Right lobe of liver (tissue), 4 donors: ENCODE results near the gene TMEM121.

Experiments
- CTCF ChIP-seq, 4 donors: fragments of 200-600 bp in 3 of 4; fragments of 450-650 bp in 1 of 4; IDR thresholded peaks; one replicate each; pipeline versions ENCODE4 v1.5.1 to v1.8.0; 2016 to 2022; ENCODE audit warnings: antibody characterized with exemption in 4 of 4, mild to moderate bottlenecking in 2 of 4
- POLR2A ChIP-seq: fragments of 450-650 bp; IDR thresholded peaks from one replicate; pipeline ENCODE4 v1.6.1; 2017; ENCODE audit warnings: antibody characterized with exemption, mild to moderate bottlenecking
- donor health status: DM: no; HTN: no; CAD: no.
- donor health status: DM: no; HTN: no; CAD: no.
- donor health status: DM: no; HTN: yes; CAD: no.

- TF ChIP-seq CTCF (IDR thresholded peaks at IDR 0.05) = no peak
- TF ChIP-seq POLR2A = no peak
These were observed 37.0 kb downstream of the TMEM121 start for GRCh38 chr14:105563347-105563737.
